GM19328 (cell line): ENCODE results near the gene LARGE1.
"Not testable (repeated sequence)": the region's sequence is repeated elsewhere in the genome, so short reads cannot be mapped to it uniquely, and the experiment has no call there.

Experiments used
- ATAC-seq: cut with Tn5 transposase; IDR thresholded peaks from one replicate; pipeline ENCODE4 v1.9.1; 2021; ENCODE audit warnings: mild to moderate bottlenecking, moderate library complexity; ENCODE audit not compliant: unreplicated experiment

LARGE1 gene

GRCh38 chr22:33575771-33576170 lies 344.5 kb downstream of the LARGE1 start:
- no peak for ATAC-seq

- no peak for ATAC-seq
These were observed 345.2 kb downstream of the LARGE1 start for GRCh38 chr22:33575041-33575440.

GRCh38 chr22:33573479-33573878 lies 346.8 kb downstream of the LARGE1 start:
- ATAC-seq: no peak

- ATAC-seq: no peak
These were observed 348.2 kb downstream of the LARGE1 start for GRCh38 chr22:33572086-33572485.

GRCh38 chr22:33570110-33570509 lies 350.2 kb downstream of the LARGE1 start:
- ATAC-seq: no peak

- ATAC-seq: no peak
These were observed 350.7 kb downstream of the LARGE1 start for GRCh38 chr22:33569559-33569958.

DNA sequence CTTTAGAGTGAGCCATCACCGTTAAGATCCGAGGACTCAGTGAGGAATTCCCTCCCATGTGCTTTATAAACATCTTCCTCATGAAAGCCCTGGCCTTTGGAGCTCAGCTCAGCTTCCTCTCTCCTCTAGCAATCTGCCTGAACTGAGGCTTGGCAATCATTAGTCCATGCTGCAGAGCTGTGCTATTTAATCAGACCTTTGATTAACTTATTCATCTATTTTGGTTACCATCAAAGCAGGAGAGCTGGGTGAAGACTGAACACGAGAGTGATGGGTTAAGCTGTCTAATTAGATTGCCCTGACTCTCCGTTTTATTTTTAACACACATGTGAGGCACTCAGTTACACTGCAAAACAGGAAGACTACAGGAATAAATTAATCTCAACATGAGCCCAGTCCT lies 351.3 kb downstream of the LARGE1 start:
- ATAC-seq: no peak

GRCh38 chr22:33566495-33566894 lies 353.8 kb downstream of the LARGE1 start:
- ATAC-seq: not testable (repeated sequence)

DNA sequence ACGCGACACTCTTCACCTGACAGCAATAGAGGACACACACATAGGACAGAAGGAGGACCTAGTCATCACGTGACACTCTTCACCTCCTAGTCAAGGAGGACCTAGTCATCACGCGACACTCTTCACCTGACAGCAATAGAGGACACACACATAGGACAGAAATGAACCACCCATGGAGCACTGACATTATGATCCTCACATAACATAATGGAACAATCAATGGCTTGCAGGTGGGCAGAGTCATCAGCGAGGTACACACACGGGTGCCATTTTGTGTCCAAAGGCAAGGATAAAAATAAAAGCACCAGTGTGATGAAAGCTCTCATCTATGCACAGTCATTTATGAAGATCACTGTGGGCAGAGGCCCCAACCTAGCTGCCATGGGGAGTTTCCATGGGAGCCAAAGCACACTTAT lies 354.7 kb downstream of the LARGE1 start:
- ATAC-seq: no peak

DNA sequence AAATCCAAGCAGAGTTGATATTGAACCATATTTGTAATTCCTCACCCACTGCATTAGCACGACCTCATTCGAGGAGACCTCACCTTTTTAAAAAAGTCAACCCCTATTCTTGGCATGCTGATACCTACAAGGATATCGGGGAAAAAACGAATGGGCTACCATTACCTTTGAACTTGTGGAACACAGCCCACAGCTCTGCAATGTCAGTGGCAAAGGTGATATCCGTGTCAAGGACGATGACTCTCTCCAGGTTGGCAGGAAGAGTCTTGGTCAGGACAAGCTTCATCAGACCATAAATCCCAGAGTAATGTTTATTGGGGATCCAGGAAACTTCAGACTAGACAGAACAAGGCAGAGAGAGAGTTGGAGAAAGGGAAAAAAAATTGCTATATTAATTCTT lies 355.6 kb downstream of the LARGE1 start:
- ATAC-seq: no peak

DNA sequence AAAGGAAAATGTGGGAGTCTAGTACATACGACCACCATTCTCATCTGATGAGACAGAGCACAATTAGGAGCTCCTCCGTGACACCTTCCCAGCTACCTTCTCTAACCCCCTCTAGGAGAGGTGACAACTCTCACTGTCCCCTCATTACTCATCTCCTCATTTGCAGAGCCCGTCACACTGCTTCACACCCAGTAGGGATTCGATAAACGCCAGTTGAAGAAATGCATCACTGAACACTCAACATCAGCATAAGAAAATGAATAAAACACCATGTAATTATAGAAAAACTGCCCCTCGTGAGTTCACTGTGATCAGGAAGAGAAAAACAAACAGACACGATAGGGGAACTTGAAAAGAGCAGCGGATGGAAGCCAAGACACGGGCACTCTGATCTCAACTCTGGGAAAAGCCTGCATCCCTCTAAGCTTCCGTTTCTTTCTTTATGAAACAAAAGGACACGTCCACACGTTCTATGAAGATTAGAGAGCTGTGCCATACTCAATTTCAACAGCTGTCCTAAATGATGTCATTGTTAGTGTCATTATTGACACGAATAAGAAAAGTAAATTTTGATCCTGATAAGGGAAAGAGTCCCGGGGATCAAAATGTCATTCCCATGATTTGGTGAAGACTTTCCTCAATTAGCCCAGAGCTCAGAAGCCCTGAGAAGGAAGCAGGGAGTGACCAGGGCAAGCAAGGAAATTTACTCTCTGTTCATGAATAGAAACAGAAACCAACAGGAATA lies 356.9 kb downstream of the LARGE1 start:
- ATAC-seq: no peak

- no peak for ATAC-seq
These were observed 357.8 kb downstream of the LARGE1 start for GRCh38 chr22:33562501-33562900.

DNA sequence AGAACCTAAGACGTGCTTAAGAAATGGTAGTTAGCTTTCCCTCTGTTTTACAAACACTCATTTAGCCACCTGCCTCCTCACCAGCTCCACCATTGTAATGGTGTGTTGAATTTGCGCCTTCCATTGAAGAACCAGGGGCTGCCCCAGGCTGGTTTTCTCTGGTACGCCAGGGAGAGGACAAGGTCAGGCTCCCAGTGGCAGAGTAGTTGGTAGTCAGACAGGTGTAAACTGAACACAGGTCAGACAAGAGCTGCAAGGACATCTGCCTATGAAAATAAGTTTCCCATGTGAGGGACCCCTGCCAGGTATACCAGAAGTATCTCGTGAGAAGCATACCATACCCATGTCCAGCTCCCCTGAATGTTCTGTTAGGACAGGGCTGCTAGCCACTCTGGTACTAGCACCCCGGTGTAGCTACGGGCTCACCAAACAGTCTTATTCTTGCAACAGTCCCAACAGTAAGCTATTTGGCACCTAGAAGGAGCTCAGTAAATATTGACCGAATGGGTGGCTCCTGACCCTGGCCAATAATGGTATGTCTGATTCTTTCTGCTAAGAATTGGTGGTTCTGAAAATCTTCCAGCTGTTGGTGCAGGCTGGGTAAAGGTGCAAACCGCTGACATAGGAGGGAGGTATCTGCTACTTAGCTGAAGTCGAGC lies 359.0 kb downstream of the LARGE1 start:
- no peak for ATAC-seq

DNA sequence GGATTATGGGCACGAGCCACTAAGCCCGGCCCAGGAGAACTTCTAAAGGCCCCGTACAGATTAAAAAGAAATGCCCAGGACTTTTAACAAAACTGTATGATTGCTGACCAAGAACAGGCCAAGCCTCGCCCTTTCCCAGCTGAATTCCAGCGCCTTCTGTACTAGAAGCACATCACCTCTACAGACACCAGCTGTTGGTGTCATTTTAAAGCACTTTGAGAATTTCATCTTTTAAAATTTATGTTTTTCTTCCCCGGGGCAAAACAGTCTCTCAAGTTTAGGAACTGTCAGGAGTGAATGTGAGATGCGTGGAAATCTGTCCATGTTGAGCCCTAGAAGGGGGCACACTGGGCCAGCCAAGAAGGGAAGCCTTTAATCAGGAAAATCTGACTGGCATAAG lies 362.4 kb downstream of the LARGE1 start:
- ATAC-seq: no peak

- no peak for ATAC-seq
These were observed 364.3 kb downstream of the LARGE1 start for GRCh38 chr22:33555814-33556522.

DNA sequence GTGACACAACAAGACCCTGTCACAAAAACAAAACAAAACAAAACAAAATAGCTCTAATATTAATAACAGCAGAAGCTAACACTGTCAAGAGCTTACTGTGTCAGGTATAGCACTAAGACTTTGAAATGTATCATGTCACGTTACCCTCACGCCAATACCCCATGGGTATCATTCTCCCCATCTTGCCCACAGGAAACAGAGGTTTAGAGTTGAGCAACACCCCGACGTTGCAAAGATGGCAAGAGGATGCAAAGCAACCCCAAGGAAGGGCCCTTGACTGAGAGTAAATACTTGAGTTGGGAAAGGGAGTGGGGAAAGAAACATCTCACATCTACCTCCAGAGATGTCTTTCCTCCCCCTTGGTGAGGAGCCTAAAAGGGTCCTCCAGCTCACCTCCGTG lies 366.8 kb downstream of the LARGE1 start:
- ATAC-seq: no peak

GRCh38 chr22:33544707-33545106 lies 375.6 kb downstream of the LARGE1 start:
- no peak for ATAC-seq

- ATAC-seq: no peak
These were observed 377.6 kb downstream of the LARGE1 start for GRCh38 chr22:33542722-33543121.

DNA sequence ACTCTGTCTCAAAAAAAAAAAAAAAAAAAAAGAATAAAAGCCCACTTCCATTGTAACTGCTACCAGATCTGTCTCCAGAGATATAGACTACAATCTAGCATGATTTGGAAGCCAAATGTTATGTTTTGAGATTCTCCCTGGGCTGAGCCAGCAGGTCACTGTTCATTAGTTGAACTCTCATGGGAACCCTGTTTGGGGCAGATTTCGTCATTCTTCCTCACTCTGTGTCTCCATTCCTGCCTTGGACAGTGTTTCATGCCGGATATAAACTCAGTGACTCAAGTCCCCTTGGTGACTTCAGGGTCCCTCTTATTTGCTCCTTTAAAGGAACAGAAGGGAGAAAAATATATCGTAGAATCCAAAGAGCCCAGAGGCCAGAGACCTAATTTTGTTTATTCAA lies 378.1 kb downstream of the LARGE1 start:
- ATAC-seq: no peak

DNA sequence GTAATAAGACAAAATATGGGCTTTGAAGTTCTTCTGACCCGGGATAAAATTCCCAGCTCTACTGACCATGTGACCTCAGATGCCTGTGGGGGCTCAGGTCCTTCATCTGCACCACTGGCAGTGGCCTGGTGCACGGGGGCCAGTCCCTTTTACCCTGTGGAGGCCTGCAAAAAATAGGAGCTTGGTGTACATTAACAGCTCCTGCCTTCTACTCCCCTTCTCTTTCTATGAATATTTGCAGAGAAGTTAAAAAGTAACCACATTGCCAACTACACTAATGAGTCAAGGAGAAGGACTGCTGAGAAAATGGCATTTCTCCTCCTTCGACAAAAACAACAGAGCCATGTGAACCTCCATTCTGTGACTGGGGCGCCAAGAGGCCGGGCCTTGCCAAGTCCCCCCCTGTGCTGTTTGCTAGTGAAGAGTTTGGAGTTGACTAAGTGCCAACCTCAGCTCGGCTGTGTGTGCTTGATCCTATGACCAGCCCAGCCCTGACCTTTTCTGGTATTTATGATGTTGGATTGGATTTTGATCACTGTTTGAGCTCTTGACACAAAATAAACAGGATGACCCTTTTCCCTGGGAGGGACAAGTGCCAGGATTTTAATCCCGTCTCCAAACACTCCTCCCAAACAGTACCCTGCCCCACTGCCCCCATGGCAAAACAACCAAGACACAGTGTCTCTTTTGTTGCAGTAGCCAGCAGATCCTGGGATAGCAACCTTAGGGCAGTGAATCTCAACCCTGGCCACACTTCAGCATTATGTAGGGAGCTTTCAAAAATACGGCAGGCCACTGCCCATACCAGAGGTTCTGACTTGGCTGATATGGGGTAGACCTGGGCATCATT lies 380.1 kb downstream of the LARGE1 start:
- ATAC-seq: no peak
